Neural crest cell (in vitro differentiated cells): ENCODE measurements around the gene ELP4. TPM values are rescaled to one million over a fixed set of nuclear protein-coding genes. Genes with fewer than 3 reads are reported as not detected.

Experiments used
- DNase-seq: peaks from one replicate; pipeline ENCODE4 v3.0.0; 2021; ENCODE audit warnings: low read depth, mixed read lengths, low spot score
- H3K27ac Mint-ChIP-seq: one replicate; pipeline ENCODE4 v1.8.0; 2021; ENCODE audit warnings: mild to moderate bottlenecking, mixed read lengths; ENCODE audit not compliant: unreplicated experiment
- H3K27me3 Mint-ChIP-seq: 2 replicates; pipeline ENCODE4 v1.8.0; 2021; ENCODE audit warnings: low read depth, mild to moderate bottlenecking, mixed read lengths
- H3K36me3 Mint-ChIP-seq: 2 replicates; pipeline ENCODE4 v1.8.0; 2021; ENCODE audit warnings: low read depth, mild to moderate bottlenecking, mixed read lengths
- H3K4me1 Mint-ChIP-seq: 2 replicates; pipeline ENCODE4 v1.8.0; 2021; ENCODE audit warnings: mixed read lengths
- H3K4me3 Mint-ChIP-seq: one replicate; pipeline ENCODE4 v1.8.0; 2021; ENCODE audit warnings: mild to moderate bottlenecking, mixed read lengths
- H3K9me3 Mint-ChIP-seq: 2 replicates; pipeline ENCODE4 v1.8.0; 2021; ENCODE audit warnings: mixed read lengths
- total RNA-seq: library from RNA; stranded (reverse); gene quantifications from 2 replicates; pipeline ENCODE4 v1.2.1, GENCODE V29; 2021
- TF ChIP-seq, protein P1 (sequence below): fragments of 200-600 bp; sonication (generic); conservative IDR thresholded peaks from 2 replicates; pipeline ENCODE4 v1.5.0; 2021; ENCODE audit warnings: antibody characterized with exemption, mild to moderate bottlenecking

The ELP4 gene
- total RNA-seq, 1 donor from 2014 or later = 19.9 TPM

DNA sequence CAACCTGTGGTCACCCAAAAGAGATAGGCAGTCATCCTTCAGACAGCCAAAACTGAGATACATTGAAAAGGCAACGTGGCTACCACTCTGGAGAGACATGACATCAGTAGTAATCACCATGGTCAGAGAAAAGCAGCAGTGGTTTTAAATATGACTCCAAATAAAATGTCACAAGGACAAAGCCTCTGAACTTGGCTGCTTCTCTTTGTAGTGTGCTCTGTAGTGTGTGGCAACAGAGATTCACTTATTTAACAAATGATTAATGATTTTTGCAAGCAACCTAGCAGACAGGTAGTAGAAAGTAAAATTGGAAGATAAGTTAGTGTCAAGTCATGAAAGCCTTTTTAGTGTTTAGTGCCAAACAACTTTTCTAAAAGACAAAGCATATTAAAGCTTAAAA, 238.0 kb downstream of the ELP4 start:
- Mint-ChIP-seq H3K4me1 (no peaks in the 10 kb centered on the region), H3K27me3 (no peaks in the 10 kb centered on the region), H3K4me3 (no peak overlapping the region), H3K36me3 (peaks cover 8% of the 10 kb centered on the region), H3K9me3 (peaks cover 6% of the 10 kb centered on the region), H3K27ac (no peak overlapping the region)
- TF ChIP-seq, protein P1, sequence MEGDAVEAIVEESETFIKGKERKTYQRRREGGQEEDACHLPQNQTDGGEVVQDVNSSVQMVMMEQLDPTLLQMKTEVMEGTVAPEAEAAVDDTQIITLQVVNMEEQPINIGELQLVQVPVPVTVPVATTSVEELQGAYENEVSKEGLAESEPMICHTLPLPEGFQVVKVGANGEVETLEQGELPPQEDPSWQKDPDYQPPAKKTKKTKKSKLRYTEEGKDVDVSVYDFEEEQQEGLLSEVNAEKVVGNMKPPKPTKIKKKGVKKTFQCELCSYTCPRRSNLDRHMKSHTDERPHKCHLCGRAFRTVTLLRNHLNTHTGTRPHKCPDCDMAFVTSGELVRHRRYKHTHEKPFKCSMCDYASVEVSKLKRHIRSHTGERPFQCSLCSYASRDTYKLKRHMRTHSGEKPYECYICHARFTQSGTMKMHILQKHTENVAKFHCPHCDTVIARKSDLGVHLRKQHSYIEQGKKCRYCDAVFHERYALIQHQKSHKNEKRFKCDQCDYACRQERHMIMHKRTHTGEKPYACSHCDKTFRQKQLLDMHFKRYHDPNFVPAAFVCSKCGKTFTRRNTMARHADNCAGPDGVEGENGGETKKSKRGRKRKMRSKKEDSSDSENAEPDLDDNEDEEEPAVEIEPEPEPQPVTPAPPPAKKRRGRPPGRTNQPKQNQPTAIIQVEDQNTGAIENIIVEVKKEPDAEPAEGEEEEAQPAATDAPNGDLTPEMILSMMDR = no peak
- no peak for DNase-seq

DNA sequence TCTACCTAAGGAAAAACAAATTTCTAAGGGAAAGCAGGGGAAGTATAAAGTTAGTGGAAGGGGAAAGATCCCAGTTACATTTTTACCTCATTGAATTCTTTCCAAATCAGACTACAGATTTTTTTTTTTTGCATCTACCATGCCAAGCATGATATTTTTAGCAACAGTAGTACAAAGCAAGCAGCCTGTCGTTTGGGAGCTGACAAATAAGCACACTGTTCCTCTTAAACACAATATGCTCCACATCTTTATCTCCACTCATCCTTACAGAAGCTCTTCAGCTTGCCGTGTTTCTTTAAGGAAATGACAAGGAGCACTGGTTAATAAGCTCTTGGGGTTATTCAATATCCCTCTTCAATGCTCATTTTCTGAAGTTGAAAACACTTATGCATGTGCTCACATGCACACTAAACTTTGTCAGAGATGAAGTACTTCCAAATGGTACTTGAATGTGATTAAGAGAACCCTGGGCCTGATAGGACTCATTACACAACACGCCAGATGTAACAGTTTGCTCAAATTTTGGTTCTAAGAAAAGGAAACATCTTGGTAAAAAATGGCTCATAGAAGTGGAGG, 247.8 kb downstream of the ELP4 start:
- Mint-ChIP-seq H3K4me1 (peaks cover 14% of the 10 kb centered on the region), H3K27ac (no peak overlapping the region), H3K4me3 (no peak overlapping the region), H3K36me3 (peaks cover 3% of the 10 kb centered on the region), H3K27me3 (no peaks in the 10 kb centered on the region), H3K9me3 (no peaks in the 10 kb centered on the region)
- TF ChIP-seq, protein P1 = no peak
- no peak for DNase-seq

DNA sequence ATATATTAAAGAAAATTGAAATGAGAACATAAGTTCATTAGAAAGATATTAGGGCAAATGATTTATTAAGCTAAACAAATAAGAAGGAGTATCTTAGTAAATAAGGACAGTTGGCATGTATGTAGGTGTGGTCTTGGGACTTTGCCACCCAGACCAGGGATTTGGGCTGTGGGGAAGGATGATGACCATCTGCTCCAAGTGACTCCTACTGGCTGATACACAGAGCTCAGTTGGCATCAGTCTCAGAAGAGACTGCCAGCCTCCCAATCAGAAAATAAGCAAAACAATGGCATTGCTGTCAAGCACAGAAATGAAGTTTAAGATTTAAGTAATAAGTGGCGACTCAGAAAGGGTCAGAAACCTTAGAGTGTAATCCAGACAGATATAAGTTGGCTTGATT, 252.1 kb downstream of the ELP4 start:
- H3K27ac Mint-ChIP-seq = no peak overlapping the region
- no peaks in the 10 kb centered on the region for H3K9me3 Mint-ChIP-seq
- H3K4me3 Mint-ChIP-seq = no peak overlapping the region
- H3K36me3 Mint-ChIP-seq = no peaks in the 10 kb centered on the region
- TF ChIP-seq, protein P1 = no peak
- DNase-seq = no peak
- H3K27me3 Mint-ChIP-seq = no peaks in the 10 kb centered on the region
- peaks cover 35% of the 10 kb centered on the region for H3K4me1 Mint-ChIP-seq

DNA sequence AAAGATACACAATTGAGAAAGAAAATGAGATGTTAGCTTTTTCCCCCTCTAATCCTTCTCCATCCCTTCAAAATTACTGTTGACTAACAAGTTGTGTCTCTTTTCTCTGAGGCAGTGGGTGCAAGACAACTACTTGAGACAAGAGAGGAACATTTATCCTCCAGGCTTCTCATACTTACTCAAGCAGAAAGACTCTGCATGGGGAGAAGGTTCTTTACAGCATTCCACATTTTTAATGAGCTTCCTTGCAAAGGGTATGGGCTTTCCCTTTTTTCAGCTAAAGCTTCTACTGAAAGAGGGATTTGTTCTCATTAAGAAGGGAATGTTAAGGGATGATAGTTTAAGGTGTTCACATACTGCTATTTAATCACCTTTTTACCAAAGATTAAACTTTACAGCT, 253.7 kb downstream of the ELP4 start:
- no peaks in the 10 kb centered on the region for H3K36me3 Mint-ChIP-seq
- no peaks in the 10 kb centered on the region for H3K27me3 Mint-ChIP-seq
- DNase-seq = no peak
- TF ChIP-seq, protein P1 = no peak
- peak overlapping the region; percentile 23 for H3K4me3 Mint-ChIP-seq
- H3K27ac Mint-ChIP-seq = no peak overlapping the region
- H3K9me3 Mint-ChIP-seq = no peaks in the 10 kb centered on the region
- peaks cover 37% of the 10 kb centered on the region for H3K4me1 Mint-ChIP-seq

DNA sequence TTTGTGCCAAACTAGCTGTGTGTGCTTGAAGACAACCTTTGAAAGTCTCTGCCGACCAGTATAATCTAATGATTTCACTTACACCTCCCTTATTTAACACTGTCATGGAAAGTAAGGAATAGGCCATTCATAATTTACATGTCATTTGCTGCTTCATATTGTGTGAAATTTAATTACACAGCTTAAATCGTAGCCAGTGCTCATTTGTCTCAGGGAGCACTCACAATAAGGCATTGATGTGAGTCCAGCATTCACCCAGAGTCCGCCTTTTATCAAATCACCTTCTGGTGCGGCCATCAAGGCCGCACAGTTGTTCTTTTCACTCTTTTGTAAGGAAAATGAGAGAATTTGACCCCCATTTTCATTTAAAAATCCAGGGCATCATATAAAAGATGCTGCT, 254.7 kb downstream of the ELP4 start:
- TF ChIP-seq, protein P1 = no peak
- Mint-ChIP-seq H3K4me1 (peaks cover 47% of the 10 kb centered on the region), H3K36me3 (no peaks in the 10 kb centered on the region), H3K27me3 (no peaks in the 10 kb centered on the region), H3K9me3 (no peaks in the 10 kb centered on the region), H3K4me3 (peak overlapping the region; percentile 28), H3K27ac (peak overlapping the region; percentile 72)
- no peak for DNase-seq
